Measurements from ENCODE around the gene CUBN.

- TF ChIP-seq CTCF (IDR thresholded peaks at IDR 0.05) (no peak), POLR2A (IDR thresholded peaks at IDR 0.05) (no peak)
Observed at GRCh38 chr10:17007418-17007770, 122.2 kb downstream of the CUBN start.
